Heart right ventricle (tissue), 16 donors: ENCODE measurements around the gene VCAN. TPM values are rescaled to one million over a fixed set of nuclear protein-coding genes. Genes with fewer than 3 reads are reported as not detected.

Experiments used
- ATAC-seq, 8 donors: fragments of 200-7000 bp; cut with Tn5 transposase; one replicate each; pipeline ENCODE4 v1.9.1; 2020; ENCODE audit warnings: mild to moderate bottlenecking in 8 of 8, moderate library complexity in 8 of 8, moderate number of reproducible peaks in 1 of 8
- DNase-seq, 2 donors: peaks; one replicate each; pipeline ENCODE4 v3.0.0-alpha.2; 2020
- H3K27ac ChIP-seq, 10 donors: fragments of 200-600 bp; sonication (generic) in 2 of 10; one replicate each; pipeline versions ENCODE4 v1.5.0 to v1.8.0; 2020 to 2022; ENCODE audit warnings: mild to moderate bottlenecking in 3 of 10
- H3K27me3 ChIP-seq, 7 donors: fragments of 200-600 bp; one replicate each; pipeline ENCODE4 v1.8.0; 2021 to 2022; ENCODE audit warnings: mild to moderate bottlenecking in 2 of 7
- H3K36me3 ChIP-seq, 9 donors: fragments of 200-600 bp; sonication (generic) in 1 of 9; one replicate each; pipeline versions ENCODE4 v1.5.0 to v1.8.0; 2020 to 2022; ENCODE audit warnings: mild to moderate bottlenecking in 2 of 9
- H3K4me1 ChIP-seq, 9 donors: fragments of 200-600 bp; sonication (generic) in 1 of 9; one replicate each; pipeline versions ENCODE4 v1.5.0 to v1.8.0; 2020 to 2022; ENCODE audit warnings: mild to moderate bottlenecking in 4 of 9
- H3K4me3 ChIP-seq, 10 donors: fragments of 200-600 bp; sonication (generic) in 2 of 10; one replicate each; pipeline versions ENCODE4 v1.5.0 to v1.8.0; 2020 to 2022; ENCODE audit warnings: mild to moderate bottlenecking in 7 of 10, moderate library complexity in 2 of 10
- H3K9me3 ChIP-seq, 11 donors: fragments of 200-600 bp in 10 of 11; sonication (generic) in 2 of 11; one replicate each; pipeline versions ENCODE4 v1.5.0 to v1.8.0; 2013 to 2022; ENCODE audit warnings: mild to moderate bottlenecking in 2 of 11, control low read depth in 1 of 11, moderate library complexity in 1 of 11
- WGBS, 2 donors: extraction: QIAGEN DNeasy Blood & Tissue Kit; methylation state at CpG; one replicate each; pipeline ENCODE4 v1.1.7; 2013; ENCODE audit warnings: inconsistent platforms in 1 of 2; 5-methylcytosine and 5-hydroxymethylcytosine counted together
- intact Hi-C, 10 donors: fragments of 100-400 bp; cut with DNase I; formaldehyde crosslinking; loops; one replicate each; pipeline versions ENCODE4 v1.11.1 to v1.14.2; 2022
- polyA plus RNA-seq, 2 donors: library from polyadenylated mRNA; stranded (reverse); fragments of 200-250 nt; gene quantifications; one replicate each; pipeline ENCODE4 v1.2.3, GENCODE V29; 2013
- total RNA-seq, 10 donors: library from RNA; stranded (reverse); fragmentation: NEBNext Ultra II Directional in 3 of 10; extraction: Animal tissue kit (Norgen Biotek cat#: 25700) in 3 of 10; gene quantifications; one replicate each; pipeline versions ENCODE4 v1.2.1 to v1.2.4, GENCODE V29; 2021 to 2023
- TF ChIP-seq, protein P1 (sequence below), 9 donors: fragments of 200-600 bp; sonication (generic) in 2 of 9; IDR thresholded peaks; one replicate each; pipeline versions ENCODE4 v1.5.0 to v1.8.0; 2021 to 2022; ENCODE audit warnings: antibody characterized with exemption in 9 of 9, mild to moderate bottlenecking in 5 of 9, moderate library complexity in 1 of 9
- donor health status: Arrhythmogenic right ventricular cardiomyopathy.
- donor health status: ischemic (EF 13 %, LVEDD 7.1; RV severe dilation, severe dysfunction).
- donor health status: healthy with polysubstance abuse.
- donor health status: DM: no; HTN: yes; CAD: no.
- donor health status: DM: no; HTN: no; CAD: no.
- donor health status: ischemic (EF 25% LVEDD 6.9; RV normal size, moderate dysfunction).
- donor health status: ischemic (EF 25% LVEDD 5.7; RV mildly dilated, moderate dysfunction).
- donor health status: healthy.
- donor health status: DM: yes; HTN: yes; CAD: no.
- donor health status: Ischemic cardiomyopathy.
- donor health status: ischemic (EF 35%, LVEDD 5.7; RV mildly dilated, moderate dysfunction).
- donor health status: nonischemic (EF 11% LVEDD 7.7; RV severe dilation, severe dysfunction).
- donor health status: DM: yes; HTN: yes; CAD: no.
- donor health status: PGD.
- donor health status: ischemic (EF 29% LVEDD 5.4; RV normal size, mild dysfunction).
- donor health status: nonischemic (EF 23%, LVEDD 6.1; RV moderate dilation, normal function).

The VCAN gene
- total and polyA plus RNA-seq, 12 donors = 10.6 to 93.7 (median 26.3) TPM

DNA sequence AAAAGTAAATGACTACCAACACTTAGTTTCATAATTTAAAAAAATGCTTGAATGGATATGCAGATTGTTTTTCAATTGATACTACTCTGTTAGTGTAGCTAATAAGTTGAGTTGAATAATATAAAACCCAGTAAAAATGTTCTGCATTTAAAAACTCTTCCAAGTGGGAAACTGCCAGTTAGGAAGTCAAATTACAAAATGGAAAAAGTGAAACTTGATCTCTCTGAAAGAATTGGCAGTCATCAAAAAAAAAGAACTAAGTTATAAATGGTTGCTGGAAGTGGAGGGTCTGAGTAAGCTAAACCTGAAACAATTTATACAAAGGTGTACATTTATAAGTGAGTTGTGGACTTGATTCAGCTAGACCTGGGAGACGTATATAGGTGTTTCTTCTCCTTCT, 52.4 kb downstream of the VCAN start:
- no peaks in the 10 kb centered on the region for H3K27me3 ChIP-seq
- no peaks in the 10 kb centered on the region for H3K9me3 ChIP-seq
- TF ChIP-seq, protein P1, sequence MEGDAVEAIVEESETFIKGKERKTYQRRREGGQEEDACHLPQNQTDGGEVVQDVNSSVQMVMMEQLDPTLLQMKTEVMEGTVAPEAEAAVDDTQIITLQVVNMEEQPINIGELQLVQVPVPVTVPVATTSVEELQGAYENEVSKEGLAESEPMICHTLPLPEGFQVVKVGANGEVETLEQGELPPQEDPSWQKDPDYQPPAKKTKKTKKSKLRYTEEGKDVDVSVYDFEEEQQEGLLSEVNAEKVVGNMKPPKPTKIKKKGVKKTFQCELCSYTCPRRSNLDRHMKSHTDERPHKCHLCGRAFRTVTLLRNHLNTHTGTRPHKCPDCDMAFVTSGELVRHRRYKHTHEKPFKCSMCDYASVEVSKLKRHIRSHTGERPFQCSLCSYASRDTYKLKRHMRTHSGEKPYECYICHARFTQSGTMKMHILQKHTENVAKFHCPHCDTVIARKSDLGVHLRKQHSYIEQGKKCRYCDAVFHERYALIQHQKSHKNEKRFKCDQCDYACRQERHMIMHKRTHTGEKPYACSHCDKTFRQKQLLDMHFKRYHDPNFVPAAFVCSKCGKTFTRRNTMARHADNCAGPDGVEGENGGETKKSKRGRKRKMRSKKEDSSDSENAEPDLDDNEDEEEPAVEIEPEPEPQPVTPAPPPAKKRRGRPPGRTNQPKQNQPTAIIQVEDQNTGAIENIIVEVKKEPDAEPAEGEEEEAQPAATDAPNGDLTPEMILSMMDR (IDR thresholded peaks at IDR 0.05) = no peak
- H3K27ac ChIP-seq = no peak overlapping the region
- 86 to 88% methylated on average over 1 of the region's 1 CpG for WGBS, 2 donors
- peaks cover 0 to 61% (median 0%) of the 10 kb centered on the region in 9 donors for H3K36me3 ChIP-seq
- intact Hi-C loops = no loop called here
- no peak for ATAC-seq
- H3K4me1 ChIP-seq = peaks cover 0 to 11% (median 0%) of the 10 kb centered on the region in 9 donors
- H3K4me3 ChIP-seq = no peak overlapping the region
- DNase-seq = no peak

DNA sequence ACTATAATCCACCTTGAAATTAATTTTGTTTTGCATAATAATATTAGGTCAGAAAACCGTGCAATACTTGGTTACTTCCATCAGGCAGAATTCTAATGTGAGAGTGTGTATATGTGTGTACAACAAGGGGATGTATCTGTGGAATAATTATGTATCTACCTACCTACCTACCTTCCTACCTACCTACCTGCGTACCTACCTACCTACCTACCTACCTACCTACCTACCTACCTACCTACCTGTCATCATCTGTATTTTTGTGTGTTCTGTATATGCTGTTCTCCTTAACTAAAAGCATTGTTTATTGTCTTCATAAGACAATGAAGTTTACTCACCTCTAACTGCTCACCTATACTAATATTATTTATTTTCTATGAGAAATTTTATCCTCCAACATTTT, 52.8 kb downstream of the VCAN start:
- H3K27ac ChIP-seq = no peak overlapping the region
- 97 to 98% methylated on average over 2 of the region's 2 CpGs for WGBS, 2 donors
- H3K4me3 ChIP-seq = no peak overlapping the region
- intact Hi-C loops = no loop called here
- H3K9me3 ChIP-seq = no peaks in the 10 kb centered on the region
- peaks cover 0 to 57% (median 0%) of the 10 kb centered on the region in 9 donors for H3K36me3 ChIP-seq
- H3K4me1 ChIP-seq = peaks cover 0 to 11% (median 0%) of the 10 kb centered on the region in 9 donors
- DNase-seq (no peak), ATAC-seq (no peak)
- TF ChIP-seq, protein P1 (IDR thresholded peaks at IDR 0.05) = no peak
- no peaks in the 10 kb centered on the region for H3K27me3 ChIP-seq

DNA sequence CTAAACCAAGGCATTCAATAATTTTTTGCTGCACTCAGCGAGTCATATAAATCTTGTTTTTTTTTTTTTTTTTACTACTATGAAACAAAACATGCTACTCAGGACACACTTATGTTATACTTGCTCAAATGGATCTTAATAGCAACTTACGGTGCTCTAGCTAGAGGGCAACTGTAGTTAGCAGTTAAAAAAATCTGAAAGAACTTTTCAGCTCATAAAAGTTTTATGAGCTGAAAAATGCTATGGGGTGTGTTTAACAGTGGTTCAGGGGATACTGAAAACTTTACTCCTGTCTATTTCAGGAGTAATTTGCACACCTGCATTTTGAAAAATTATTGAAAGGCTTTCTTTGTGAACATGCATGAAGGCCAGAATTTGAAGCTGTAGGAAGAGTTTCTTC, 53.4 kb downstream of the VCAN start:
- intact Hi-C loops = no loop called here
- ATAC-seq = no peak

DNA sequence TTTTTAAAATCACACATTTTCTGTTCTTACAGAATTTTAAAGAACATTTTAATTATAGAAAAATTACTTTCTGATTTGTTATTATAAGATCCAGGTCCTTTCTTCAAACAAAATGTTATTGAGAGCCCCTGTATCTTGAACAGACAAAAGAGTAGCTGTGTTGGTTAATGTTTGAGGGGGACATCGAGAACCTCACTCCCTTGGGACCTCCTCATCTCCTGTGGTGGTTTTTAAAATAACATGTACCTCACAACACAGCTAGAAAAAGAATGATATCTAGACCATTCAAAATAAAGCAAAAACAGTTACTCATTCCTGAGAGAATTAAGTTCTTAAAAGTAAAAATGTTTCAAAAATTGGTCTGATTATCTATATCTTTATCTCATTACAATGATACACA, 54.7 kb downstream of the VCAN start:
- WGBS, 2 donors = 52 to 64% methylated on average over 1 of the region's 1 CpG
- DNase-seq (no peak), ATAC-seq (no peak)
- Histone ChIP-seq H3K36me3 (peaks cover 0 to 48% (median 0%) of the 10 kb centered on the region in 9 donors), H3K4me1 (peaks cover 0 to 11% (median 0%) of the 10 kb centered on the region in 9 donors), H3K4me3 (no peak overlapping the region), H3K27me3 (no peaks in the 10 kb centered on the region), H3K9me3 (no peaks in the 10 kb centered on the region), H3K27ac (no peak overlapping the region)
- TF ChIP-seq, protein P1 (IDR thresholded peaks at IDR 0.05) = no peak
- intact Hi-C loops = no loop called here

More for the DNA sequence above, 53.4 kb downstream of the VCAN start:
- TF ChIP-seq, protein P1 (IDR thresholded peaks at IDR 0.05) = no peak
- H3K4me3 ChIP-seq = no peak overlapping the region
- DNase-seq = no peak
- no peak overlapping the region for H3K27ac ChIP-seq
- H3K36me3 ChIP-seq = peaks cover 0 to 52% (median 0%) of the 10 kb centered on the region in 9 donors
- peaks cover 0 to 11% (median 0%) of the 10 kb centered on the region in 9 donors for H3K4me1 ChIP-seq
- H3K9me3 ChIP-seq = no peaks in the 10 kb centered on the region
- H3K27me3 ChIP-seq = no peaks in the 10 kb centered on the region
- WGBS, 2 donors = 72 to 96% methylated on average over 2 of the region's 2 CpGs
